ENCODE results near the gene PDE4D.
"Not testable (repeated sequence)": the region's sequence is repeated elsewhere in the genome, so short reads cannot be mapped to it uniquely, and the experiment has no call there.

Gene PDE4D

DNA sequence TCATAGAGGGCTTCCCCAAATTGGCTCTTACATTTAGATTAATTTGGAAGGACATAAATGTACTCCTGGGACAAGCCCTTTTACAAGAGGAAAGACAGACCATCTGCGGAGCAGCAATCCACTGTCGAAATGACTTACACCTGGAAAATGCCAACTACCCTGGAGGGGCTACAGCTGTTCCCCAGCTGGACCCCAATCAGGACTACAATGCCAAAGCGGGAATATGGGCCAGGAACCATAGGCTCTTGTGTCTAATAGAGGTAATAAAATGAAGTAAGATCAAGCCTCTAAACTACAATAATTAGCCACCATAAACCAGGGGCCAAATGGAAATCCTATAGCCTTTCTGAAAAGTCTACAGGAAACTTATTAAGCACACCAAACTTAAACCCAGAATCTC lies 581.3 kb downstream of the PDE4D start:
- no peak for DNase-seq

DNA sequence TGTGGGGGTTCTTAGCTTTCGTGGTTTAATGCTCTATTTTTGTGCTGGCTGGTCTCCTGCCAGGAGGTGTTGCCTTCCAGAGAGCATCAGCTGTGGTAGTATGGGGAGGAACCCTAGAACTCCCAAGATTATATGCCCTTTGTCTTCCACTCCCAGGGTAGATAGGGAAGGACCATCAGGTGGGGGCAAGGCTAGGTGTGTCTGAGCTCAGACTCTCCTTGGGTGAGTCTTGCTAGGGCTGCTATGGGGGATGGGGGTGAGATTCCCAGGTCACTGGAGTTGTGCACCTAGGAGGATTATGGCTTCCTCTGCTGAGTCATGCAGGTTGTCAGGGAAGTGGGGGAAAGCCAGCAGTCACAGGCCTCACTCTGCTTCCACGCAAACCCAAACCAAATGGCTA lies 584.8 kb downstream of the PDE4D start:
- DNase-seq = not testable (repeated sequence)

DNA sequence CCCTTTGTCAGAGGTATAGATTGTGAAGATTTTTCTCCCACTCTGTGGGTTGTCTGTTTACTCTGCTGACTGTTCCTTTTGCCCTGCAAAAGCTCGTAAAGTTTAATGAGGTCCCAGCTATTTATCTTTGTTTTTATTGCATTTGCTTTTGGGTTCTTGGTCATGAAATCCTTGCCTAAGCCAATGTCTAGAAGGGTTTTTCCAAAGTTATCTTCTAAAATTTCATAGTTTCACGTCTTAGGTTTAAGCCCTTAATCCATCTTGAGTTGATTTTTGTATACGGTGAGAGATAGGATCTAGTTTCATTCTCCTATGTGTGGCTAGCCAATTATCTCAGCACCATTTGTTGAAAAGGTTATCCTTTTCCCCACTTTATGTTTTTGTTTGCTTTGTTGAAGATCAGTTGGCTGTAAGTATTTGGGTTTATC lies 590.2 kb downstream of the PDE4D start:
- DNase-seq = not testable (repeated sequence)

DNA sequence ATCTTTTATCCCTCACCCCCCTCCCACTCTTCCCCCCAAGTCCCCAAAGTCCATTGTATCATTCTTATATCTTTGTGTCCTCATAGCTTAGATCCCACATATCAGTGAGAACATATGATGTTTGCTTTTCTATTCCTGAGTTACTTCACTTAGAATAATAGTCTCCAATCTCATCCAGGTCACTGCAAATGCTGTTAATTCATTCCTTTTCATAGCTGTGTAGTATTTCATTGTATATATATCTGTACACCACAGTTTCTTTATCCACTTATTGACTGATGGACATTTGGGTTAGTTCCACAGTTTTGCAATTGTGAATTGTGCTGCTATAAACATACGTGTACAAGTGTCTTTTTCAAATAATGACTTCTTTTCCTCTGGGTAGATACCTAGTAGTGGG lies 591.0 kb downstream of the PDE4D start:
- not testable (repeated sequence) for DNase-seq

DNA sequence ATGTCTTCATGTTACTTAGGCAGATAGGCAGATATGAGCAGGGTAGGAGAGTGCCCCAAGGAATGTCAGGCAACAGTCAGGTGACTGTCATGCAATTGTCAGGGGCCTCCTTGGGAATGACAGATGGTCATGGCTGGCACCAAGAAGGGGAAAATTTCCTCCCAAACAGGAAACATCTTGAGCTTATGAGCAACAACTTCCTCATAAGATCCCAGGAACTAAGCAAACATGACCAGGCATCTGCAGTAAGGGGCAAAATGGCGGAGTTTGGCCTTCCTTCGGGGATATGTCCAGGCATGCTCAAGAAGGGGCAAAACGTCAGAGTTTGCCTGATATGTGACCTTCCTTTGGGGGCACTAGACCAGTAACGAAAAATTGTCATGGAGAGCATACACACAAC lies 591.8 kb downstream of the PDE4D start:
- DNase-seq = no peak

DNA sequence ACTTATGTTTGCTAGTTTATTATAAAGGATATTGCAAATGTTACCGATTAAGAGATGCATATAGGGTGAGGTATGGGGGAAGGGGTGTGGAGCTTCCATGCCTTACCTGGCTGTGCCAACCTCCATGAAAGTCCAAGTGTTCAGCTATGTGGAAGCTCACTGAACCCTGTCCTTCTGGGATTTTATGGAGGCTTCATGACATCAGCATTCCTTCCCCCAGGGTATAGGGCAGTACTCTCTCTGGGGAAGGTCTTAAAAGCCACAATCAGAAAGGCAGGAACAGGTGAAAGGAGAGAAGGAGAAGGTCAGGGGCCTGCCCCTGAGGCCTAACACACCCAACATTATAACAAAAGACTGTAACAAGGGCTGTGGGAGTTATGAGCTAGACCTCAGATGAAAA lies 592.6 kb downstream of the PDE4D start:
- no peak for DNase-seq

DNA sequence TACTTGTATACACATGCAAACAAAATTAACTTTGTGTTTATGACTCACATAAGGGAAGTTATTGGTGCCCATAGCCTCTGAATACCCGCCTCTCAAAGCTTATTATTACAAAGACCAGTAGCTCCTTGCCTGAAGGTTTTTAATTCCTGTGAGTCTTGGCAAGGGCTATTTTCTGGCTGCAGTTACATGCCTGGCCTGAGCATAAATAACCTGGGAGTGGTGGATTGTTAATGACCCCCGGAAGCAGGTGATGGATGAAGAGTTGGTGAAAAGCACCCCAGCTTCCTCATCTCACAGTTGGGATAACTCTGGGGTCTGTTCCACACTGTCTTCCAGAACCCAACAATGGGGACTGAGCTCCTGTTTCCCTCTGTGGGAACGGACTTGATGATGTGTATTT lies 594.5 kb downstream of the PDE4D start:
- DNase-seq = no peak

DNA sequence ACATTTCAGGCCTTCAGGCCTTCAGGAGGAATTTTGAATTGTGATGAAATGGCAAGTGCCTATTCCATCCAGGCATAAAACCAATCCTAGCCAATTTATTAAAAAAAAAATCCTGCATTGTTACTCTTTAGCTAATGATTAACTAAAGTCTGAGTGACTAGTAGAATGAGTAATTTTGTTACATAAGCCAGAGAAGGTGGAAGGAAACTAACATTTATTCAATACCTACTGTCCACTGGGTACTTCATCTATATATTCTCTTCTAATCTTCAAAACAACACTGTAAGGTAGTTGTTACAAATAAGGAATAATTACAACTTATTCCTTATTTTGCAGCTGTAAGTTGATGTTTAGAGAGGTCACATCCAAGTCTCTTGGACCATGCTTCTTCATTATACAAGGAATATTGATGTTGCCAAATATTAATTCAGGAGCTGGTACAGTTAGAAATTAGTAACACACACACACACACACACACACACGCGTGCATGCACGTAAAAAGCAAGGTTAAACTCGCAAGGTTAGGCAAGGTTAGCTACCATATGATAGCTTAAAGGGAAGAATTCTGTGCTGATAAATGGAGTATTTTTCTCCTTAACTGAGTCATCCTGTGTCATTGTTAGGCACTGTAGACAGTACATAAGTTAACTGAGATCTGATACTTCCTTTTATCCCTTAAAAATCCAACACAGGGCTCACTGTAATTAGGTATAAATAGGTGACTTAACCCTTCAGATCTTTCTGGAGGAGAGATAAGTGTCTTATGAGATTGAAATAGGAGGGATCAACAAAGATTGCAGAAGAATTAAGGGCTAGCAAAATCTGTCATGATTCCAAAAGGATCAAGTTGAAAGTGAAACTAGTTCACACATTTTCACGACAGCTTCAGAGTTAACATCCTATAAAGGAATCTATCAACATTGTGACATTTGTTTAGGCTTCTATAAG lies 596.9 kb downstream of the PDE4D start:
- peak; percentile 79 for DNase-seq

DNA sequence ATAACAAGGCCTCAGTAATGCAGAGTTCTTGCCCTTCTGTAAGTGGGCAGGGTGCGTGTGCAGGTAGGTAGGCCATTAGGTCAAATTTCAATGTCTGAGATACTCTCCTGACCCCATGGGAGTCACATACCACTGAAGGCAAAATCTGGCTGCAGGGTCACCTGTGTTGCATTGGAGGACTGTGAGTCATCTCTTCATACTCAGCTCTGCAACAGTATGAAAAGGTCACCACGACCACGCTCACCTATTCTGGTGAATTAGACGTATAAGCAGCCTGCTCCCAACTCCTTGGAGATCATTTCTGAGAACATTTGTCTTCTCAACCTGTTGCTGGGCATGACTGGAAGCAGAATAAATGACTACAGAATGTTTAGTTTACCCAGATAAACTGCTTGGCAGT lies 599.8 kb downstream of the PDE4D start:
- DNase-seq = no peak

DNA sequence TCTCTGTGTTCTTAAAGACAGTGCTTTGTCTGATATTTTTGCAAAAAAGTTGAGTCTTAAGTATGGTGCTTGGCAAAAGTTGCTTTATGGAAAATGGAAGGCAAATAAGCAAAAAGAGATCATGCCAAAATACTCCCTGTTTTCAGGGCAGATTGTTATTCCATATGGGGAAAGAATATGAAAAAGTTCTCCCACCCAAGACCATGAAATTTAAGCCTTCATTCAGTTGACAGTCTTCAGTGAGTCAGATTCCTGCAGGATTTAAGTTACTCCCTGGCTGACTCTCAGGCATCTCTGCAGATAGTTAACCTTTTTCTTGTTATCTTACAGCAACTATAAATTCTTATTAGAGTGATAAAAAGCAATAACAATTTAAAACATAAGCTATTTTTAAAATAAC lies 601.6 kb downstream of the PDE4D start:
- DNase-seq = no peak

DNA sequence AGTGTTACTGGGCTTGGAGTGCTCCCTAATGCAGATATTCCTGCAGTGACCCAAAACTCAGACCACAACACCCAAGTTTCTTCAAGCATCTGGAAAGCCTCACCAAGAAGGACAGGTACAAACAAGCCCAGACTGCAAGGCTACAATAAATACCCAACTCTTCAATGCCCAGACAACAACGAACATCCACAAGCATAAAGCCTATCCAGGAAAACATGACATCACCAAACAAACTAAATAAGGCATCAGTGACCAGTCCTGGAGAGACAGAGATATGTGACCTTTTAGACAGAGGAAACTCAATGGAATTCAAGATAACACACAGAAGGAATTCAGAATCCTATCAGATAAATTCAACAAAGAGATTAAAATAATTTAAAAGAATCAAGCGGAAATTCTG lies 605.6 kb downstream of the PDE4D start:
- DNase-seq = no peak

DNA sequence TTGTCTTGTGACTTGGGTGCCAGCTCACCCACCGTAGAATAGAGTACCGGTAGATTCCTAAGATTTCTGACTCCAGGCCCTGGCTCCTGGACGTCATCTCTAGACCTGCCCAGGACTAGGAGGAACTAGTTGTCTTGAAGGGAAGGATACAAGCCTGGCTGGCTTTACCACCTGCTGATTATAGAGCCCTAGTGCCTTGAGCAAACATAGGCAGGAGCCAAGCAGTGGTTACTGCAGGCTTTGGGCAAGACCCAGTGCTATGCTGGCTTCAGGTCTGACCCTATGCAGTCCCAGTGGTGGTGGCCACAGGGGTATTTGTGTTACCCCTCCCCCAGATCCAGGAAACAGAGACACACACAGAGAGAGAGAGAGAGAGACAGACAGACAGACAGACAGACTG lies 606.2 kb downstream of the PDE4D start:
- DNase-seq = peak; percentile 15

DNA sequence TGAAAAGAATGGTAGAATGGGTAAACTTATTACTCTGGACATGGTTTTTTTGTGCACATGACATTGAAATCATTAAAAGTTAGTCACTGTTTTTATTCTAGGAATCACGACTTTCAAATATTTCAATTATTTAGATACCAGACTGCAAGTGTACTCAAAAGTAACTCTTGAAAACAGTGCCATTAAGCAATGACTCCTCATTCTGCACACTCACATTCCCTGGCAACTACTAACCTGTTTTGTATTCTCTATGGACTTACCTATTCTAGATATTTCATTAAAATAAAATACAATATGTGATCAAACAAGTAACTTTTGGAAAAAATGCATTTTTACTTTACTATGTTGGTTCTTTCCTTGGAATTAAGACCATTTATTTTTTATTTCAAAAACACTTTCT lies 607.0 kb downstream of the PDE4D start:
- no peak for DNase-seq

DNA sequence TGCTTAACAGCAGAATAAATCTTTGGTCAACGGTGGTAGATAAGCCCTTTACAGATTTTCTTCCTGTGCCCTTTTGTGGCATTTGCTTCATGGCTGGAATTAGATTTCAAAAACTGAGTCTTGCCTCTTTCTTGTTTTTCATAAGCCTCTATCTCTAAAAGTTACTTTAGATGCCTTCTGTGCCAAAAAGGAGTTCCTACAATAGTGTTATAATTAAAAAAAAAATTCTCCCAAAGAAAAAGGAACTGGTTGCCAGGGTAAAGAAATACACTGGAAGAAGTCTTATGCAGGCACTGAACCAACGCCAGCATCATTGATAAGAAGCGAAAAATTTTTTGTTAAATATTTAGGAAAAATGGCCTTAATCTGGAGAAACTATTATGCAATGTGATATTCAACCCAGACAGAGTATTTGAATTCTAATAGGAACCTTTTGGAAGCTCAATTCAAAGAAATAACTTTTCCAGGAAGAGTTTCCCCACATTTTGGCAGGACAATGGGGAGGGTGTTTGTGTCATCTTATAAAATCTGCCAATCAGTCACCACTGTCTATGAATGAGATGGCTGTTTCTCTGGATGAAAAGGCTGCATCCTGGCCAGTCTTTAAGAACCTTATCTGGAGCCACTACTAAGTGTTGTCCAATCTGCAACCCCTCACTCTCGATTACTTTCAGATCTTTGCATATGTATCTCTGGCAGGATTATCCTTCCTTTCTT lies 608.1 kb downstream of the PDE4D start:
- DNase-seq = no peak

DNA sequence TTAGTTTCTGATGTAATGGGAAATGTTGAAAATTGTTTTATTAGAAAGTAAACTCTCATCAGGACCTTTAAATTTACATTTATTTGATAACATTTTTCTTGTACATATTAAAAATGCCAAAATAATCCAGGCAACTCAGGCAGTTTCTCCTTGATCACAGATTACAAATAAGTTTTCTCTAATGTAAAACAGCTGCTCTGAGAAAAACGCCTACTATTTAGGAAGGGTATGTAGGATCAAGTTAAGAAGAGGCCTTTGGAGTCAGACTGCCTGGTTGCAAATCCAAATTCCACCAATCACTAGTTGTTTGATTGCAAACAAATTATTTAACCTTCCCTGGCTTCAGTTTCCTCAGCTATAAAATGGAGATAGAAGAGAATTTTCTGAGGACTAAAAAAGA lies 610.8 kb downstream of the PDE4D start:
- DNase-seq = no peak

DNA sequence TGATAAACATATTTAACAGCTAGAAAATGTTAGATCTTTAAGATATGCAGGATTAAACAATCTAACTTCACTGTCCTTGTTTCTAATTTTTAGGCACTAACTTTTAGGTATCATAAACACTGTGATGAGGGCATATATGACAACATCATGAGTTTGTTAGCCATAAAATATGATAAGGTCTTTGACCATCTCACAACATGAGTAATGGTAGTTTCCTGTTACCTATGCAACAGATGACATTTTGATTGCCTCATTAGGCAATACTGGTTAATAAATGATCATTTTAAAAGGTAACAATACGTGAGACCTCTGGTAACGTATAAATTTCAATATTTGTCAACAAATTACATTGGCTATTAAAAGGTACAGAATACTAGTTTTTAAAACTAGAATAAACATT lies 613.5 kb downstream of the PDE4D start:
- no peak for DNase-seq

DNA sequence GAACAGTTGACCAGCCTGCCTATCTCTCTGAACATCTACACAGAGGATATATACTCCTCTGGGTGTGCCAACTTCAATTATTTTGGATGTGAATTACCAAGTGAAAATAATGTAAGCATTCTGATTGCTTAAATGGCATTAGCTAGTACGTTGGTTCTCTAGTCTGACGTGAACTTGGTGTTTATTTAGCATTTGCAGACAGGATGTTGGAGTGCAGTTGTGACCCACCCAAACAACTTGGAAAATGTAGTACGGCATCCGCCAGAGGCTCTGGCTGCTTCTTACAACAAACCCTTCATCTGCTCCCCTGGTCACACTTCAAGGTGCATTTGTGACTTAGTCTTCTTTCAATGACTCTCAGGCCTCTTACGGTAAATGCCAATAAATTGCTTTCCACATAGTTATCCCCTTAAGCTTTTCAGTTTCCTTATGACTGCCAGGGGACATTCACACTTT lies 616.6 kb downstream of the PDE4D start:
- DNase-seq = no peak

DNA sequence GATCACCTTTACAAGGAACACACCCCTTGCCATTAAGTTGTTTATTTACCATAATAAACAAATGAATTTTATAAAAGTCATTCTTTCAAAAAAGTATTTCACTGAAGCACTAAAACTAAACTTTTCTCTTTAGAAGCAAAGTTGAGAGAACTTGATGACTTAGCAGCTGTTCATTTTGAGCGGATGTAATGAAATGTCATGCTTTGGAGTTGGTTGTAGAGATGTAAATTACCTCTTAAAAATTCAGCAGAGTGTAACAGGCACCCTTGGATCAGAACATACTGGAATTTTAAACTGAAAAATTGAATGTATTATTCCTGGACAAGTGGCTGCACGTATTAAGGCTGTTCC lies 617.2 kb downstream of the PDE4D start:
- DNase-seq = no peak

DNA sequence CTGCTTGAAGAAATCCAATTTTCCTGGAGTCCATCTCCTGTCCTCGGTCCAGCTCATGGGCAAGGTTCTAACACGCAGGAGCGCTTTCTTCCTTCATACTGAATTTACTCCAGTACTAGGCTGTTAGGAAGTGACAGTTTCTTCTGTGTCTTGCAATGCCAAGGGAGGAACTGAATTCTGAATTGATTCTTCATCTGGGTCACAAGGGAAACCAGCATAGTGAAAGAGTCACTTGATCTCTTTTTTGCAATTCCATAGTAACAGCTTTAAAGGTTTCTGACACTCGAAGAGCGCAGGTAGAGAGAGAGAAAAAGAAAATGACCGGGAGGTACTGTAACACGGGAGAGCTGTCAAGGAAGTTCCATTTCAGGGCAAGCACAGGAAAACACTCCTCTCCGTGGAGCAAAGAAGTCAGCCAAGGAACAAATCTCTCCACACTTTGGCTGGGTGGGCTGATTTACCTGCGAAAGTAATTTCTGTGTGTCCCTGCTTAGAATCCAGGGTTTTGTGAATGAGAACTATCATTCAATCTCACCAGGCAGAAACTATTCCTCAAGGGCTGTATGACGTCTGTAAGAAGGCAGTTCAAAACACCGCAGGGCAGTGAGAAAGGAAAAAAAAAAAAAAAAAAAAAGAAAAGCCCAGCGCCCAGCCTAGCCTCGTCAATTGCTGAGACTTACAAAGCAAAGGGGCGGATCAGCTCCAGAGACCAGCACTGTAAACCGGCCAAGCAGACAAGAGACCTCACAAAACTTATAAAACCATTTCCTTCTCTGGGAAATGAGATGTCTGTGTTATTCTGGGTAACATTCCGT lies 617.8 kb downstream of the PDE4D start:
- no peak for DNase-seq

DNA sequence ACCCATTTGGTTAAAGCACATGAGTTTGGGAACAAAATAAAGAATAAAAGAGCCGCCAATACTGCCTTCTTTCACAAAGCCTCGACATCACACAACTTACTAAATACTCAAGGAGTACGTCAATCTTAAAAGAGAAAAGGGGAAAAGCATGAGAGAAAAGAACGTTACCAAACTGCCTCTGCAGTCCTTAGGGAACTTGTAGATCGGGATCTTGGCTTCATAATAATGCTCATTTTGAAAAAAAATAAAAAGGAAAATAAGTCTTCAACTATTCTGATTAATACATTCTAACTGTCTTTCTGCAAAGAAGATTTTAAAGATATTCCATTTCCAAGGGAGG lies 618.4 kb downstream of the PDE4D start:
- DNase-seq = no peak

DNA sequence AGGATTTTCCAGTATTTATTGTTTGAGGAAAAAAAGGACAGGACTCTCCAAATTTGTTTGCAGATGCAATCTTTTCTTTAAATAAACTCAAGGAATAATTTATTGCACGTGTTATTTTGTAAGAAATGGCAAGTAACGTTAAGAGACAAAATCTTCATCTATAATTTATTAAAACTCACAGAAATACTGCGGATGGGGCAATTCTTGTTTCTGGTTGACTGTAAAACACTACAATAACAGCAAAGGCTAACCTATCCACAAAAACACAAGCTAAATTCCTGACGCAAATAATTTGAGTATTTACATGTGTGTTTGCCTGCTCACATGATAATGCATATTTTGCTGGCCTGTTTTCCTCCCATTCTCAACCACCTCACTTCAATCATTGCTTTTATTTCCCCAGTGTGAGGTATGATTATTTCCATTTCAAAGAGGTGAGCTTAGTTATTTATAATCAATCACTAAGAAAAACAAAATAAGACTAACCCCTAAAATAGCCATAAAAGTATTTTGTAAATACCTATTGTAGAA lies 619.4 kb downstream of the PDE4D start:
- no peak for DNase-seq

DNA sequence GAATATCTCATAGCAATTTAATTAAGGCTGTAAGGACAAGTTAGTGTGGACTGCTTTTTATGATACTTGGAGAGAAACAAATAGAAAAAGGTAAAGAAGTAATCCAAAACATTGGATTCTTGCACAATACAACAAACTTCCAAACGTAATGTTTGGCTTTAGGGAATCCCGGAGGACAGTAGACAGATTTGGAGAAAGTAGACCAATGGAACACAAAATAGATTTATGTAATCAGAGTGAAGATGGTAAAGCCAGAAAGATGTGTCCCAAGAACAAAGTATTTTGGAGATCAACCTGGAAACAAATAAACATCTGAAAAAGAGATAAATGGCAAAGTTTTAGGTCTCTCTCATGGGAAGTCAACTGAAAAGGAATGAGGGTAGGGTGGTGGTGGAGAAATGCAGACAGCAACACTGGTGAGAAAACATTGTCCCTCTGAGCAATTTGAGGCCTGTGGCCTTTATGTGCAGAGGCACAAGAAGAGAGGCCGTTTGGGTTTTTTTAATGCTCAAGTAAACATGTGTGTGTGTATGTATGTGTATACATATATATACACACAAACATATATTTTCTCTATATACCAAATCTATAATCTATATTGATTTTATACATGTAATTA lies 620.6 kb downstream of the PDE4D start:
- no peak for DNase-seq

Data from NCI-H2029 treated with DMSO at 0.1 percent for 48 hours (cell line).